Suprapubic skin (tissue), 4 donors: ENCODE results near the gene LRPAP1.

Source experiments
- POLR2A ChIP-seq, 2 donors: fragments of 450-650 bp; IDR thresholded peaks; one replicate each; pipeline ENCODE4 v1.6.1; 2017; ENCODE audit warnings: antibody characterized with exemption in 2 of 2, mild to moderate bottlenecking in 2 of 2, moderate library complexity in 2 of 2
- POLR2AphosphoS5 ChIP-seq, 3 donors: sonication (generic); formaldehyde crosslinking; IDR thresholded peaks; one replicate each; pipeline ENCODE4 v1.6.1; 2017; ENCODE audit warnings: antibody characterized with exemption in 3 of 3
- TF ChIP-seq, protein P1 (sequence below), 2 donors: fragments of 200-600 bp in 1 of 2; fragments of 450-650 bp in 1 of 2; sonication (generic) in 1 of 2; IDR thresholded peaks; one replicate each; pipeline ENCODE4 v1.5.1; 2016 to 2019; ENCODE audit warnings: antibody characterized with exemption in 2 of 2, mild to moderate bottlenecking in 1 of 2, moderate library complexity in 1 of 2

DNA sequence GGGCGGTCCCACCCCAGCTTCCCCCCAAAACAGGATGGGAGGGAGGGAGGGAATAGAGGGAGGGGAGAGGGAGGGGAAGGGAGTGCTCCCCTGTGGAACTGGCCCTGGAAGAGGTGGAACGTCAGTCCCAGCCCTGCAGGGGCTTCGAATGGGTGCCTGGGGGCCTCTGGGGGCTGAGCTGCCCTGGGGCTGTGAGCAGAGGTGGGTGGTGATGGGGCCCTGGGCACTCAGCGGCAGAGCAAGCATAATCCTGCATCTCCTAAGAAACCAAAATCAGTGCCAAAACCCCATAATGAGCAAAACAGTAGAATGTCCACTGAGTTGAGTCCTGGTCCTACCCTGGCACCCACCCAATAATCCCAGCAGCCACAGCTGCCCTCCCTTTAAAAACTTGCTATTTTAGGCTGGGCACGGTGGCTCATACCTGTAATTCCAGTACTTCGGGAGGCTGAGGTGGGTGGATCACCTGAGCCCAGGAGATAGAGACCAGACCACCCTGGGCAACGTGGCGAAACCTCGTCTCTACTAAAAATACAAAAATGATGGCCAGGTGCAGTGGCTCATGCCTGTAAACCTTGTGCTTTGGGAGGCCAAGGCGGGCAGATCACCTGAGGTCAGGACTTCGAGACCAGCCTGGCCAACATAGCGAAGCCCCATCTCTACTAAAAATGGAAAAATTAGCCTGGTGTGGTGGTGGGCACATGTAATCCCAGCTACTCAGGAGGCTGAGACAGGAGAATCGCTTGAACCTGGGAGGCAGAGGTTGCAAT, 58.0 kb downstream of the LRPAP1 start:
- TF ChIP-seq POLR2A (IDR thresholded peaks at IDR 0.05) (no peak), POLR2AphosphoS5 (IDR thresholded peaks at IDR 0.05) (no peak)
- TF ChIP-seq, protein P1, sequence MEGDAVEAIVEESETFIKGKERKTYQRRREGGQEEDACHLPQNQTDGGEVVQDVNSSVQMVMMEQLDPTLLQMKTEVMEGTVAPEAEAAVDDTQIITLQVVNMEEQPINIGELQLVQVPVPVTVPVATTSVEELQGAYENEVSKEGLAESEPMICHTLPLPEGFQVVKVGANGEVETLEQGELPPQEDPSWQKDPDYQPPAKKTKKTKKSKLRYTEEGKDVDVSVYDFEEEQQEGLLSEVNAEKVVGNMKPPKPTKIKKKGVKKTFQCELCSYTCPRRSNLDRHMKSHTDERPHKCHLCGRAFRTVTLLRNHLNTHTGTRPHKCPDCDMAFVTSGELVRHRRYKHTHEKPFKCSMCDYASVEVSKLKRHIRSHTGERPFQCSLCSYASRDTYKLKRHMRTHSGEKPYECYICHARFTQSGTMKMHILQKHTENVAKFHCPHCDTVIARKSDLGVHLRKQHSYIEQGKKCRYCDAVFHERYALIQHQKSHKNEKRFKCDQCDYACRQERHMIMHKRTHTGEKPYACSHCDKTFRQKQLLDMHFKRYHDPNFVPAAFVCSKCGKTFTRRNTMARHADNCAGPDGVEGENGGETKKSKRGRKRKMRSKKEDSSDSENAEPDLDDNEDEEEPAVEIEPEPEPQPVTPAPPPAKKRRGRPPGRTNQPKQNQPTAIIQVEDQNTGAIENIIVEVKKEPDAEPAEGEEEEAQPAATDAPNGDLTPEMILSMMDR (IDR thresholded peaks at IDR 0.05) = no peak
